HG03196 (cell line): ENCODE measurements around the gene ACY1.
"Not testable (repeated sequence)": the region's sequence is repeated elsewhere in the genome, so short reads cannot be mapped to it uniquely, and the experiment has no call there.

ENCODE experiments used
- ATAC-seq: cut with Tn5 transposase; IDR thresholded peaks from one replicate; pipeline ENCODE4 v1.9.1; 2021; ENCODE audit not compliant: unreplicated experiment

Gene ACY1

GRCh38 chr3:52023860-52024764 lies 40.8 kb downstream of the ACY1 start:
- ATAC-seq, result peak; percentile 66

- no peak for ATAC-seq
Observed at GRCh38 chr3:52024765-52025452, 41.6 kb downstream of the ACY1 start.

DNA sequence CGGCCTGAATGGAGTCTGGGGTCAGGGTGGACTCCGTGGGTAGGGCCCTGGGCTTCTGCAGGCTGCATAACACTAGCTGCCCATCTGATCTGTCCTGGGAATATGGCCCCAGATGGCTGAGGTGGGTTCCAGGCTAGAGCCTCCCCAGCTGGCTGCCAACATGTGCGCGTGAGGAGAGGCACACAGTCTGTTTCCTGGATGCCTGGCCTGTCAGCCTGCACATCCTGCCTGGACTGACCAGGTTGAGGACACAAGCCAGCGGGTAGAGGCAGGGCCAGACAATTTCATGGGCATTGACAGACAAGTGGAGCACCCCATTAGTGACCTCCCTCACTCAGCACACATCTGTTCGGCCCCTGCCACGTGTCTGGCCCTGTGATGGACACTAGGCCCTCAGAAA lies 42.1 kb downstream of the ACY1 start:
- no peak for ATAC-seq

DNA sequence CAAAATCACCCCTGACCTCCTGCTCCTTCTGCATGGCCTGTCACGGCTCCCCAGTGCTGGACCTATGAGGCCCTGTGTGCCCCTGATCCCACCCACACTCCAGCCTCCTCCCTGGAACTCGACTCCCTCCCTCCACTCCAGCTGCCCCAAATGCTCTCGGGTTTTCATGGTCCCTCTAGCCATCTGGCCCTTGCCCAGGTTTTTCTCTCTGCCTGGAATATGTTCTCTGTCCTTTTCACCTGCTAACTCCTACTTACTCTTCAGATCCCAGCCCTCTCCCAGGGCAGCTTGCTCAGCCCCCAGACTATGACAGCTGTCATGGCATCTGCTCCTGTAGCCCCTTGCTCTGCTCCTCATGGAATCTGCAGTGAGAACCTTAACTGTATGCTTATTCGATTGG lies 42.7 kb downstream of the ACY1 start:
- no peak for ATAC-seq

- no peak for ATAC-seq
Observed at GRCh38 chr3:52028572-52028971, 45.2 kb downstream of the ACY1 start.

GRCh38 chr3:52029053-52029452 lies 45.7 kb downstream of the ACY1 start:
- no peak for ATAC-seq

- no peak for ATAC-seq
Observed at GRCh38 chr3:52029535-52029934, 46.2 kb downstream of the ACY1 start.

GRCh38 chr3:52030714-52031310 lies 47.5 kb downstream of the ACY1 start:
- no peak for ATAC-seq

DNA sequence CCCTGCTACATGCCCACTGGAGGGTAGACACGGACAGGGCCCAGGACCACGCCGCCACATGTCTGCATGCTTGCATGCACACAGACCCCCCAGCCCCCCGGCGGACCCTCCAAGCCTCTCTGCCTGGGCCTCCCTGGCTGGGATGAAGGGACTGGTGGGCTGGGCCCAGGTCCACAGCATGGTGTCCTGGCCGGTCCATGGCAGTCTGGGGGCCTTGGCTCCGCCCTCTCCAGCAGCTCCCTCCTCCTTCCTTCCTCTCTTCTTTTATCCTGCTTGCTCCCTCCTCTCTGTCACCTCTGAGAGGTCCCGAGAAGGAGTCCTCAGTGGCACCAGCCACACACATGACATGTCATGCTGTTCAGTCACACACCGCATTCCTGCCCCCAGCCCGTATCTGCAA lies 48.6 kb downstream of the ACY1 start:
- ATAC-seq, result no peak

DNA sequence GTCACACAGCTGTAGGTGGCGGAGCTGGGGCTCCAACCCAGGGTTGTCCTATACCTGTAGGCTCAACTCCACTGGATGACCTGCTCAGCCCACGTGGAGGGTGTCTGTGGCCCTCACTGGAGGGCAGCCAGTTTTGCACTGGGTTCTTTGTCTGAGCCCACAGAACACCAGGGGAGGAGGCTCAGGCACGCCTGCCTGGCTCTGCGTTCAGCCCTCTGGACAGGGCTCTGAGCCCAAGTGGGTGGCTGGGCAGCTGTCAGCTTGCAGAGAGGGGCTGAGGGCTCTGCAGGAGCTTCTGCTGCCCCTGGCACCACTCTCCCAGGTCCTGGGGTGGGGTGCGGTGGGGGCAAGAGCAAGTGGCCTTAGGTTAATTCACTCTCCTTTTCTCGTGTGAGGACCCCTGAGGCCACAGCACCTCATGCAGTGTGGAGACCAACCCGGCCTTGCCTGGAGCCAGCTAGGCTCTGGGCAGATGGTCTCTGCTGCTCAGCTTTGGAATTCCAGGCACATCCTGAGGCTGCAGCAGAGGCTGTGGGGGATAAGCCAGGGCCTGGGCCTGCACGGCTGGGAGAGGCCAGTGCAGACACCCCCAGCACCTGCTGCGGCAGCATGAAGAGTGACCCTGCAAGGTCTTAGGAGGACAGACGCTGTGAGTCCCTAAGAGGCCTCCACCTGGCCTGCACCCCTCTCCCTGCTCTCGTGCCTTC lies 49.5 kb downstream of the ACY1 start:
- no peak for ATAC-seq

GRCh38 chr3:52033748-52034147 lies 50.4 kb downstream of the ACY1 start:
- ATAC-seq, result not testable (repeated sequence)

GRCh38 chr3:52034212-52034611 lies 50.9 kb downstream of the ACY1 start:
- no peak for ATAC-seq

- ATAC-seq, result no peak
Observed at GRCh38 chr3:52034651-52035050, 51.3 kb downstream of the ACY1 start.

- peak; percentile 71 for ATAC-seq
Observed at GRCh38 chr3:52036222-52036694, 52.9 kb downstream of the ACY1 start.

DNA sequence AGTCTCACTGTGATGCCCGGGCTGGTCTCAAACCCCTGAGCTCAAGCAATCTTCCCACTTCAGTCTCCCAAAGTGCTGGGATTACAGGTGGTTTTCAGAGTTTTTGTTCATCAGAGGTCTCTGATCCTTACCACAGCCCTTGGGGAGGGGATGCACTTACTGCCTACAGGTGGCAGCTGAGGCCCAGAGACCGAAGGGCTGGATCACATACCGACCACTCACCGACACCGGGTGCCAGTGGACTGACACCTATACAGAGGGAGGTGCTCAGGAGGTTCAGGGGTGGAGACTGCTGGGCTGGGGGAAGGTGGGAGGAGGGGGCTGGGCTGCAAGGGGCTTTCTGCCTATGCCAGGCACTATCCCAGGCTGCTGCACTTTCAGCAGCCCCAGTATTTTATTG lies 53.5 kb downstream of the ACY1 start:
- no peak for ATAC-seq

GRCh38 chr3:52037291-52037690 lies 54.0 kb downstream of the ACY1 start:
- ATAC-seq, result no peak

DNA sequence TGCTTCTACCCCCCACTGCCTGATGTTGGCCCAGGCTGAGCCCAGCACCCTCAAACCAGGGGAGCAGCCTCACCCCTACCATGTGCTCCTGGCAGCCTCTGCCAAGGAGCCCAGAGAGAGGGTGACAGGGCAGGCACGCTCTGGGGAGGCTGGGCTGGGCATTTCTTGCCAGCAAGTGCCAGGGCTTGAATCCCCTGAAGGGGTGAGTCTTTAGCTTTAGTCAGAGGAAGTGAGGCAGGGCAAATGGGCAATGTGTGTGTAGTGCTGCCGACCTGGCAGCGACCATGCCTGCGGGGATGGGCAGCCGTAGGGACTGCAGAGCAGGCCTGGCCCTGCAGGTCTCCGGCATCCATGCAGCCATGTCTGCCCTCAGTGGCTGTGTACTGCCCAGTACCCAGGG lies 54.9 kb downstream of the ACY1 start:
- no peak for ATAC-seq
